H1 (cell line): Measurements from ENCODE around the gene SYNDIG1. TPM values are rescaled to one million over a fixed set of nuclear protein-coding genes. Genes with fewer than 3 reads are reported as not detected.

Source experiments
- CTCF ChIA-PET: fragments of 300-600 bp; sonication (Branson Sonifier 250); formaldehyde crosslinking; loops from one replicate; lab custom pipeline; 2021; ENCODE audit not compliant: partially characterized antibody; lab: Charles Lee
- POLR2A ChIA-PET: fragments of 300-600 bp; sonication (Branson Sonifier 250); formaldehyde crosslinking; loops from one replicate; lab custom pipeline; 2021; ENCODE audit warnings: inconsistent platforms; ENCODE audit not compliant: partially characterized antibody; lab: Charles Lee
- DNase-seq, 2 experiments: peaks; one replicate each; pipeline versions ENCODE4 v3.0.0 to v3.0.0-alpha.2; 2010 to 2022; ENCODE audit warnings: low spot score in 2 of 2, low read depth in 1 of 2, mixed read lengths in 1 of 2
- FAIRE-seq: peaks from 2 replicates; lab custom pipeline; 2011; peaks lifted over from hg19 to GRCh38; lab: Jason Lieb, UNC
- H2AFZ ChIP-seq: 2 replicates; pipeline ENCODE4 v1.8.1; 2012; ENCODE audit warnings: low read length, inconsistent platforms
- H2AK5ac ChIP-seq: 2 replicates; pipeline ENCODE4 v1.6.1; 2013; ENCODE audit warnings: low read depth, low read length
- H2BK120ac ChIP-seq: replicated peaks from 2 replicates; pipeline ENCODE3; 2013; ENCODE audit warnings: low read depth, low read length, inconsistent platforms
- H2BK12ac ChIP-seq: 2 replicates; pipeline ENCODE4 v1.6.1; 2013; ENCODE audit warnings: low read depth, low read length
- H2BK15ac ChIP-seq: 2 replicates; pipeline ENCODE4 v1.6.1; 2013; ENCODE audit warnings: low read length
- H2BK20ac ChIP-seq: 2 replicates; pipeline ENCODE4 v1.6.1; 2013; ENCODE audit warnings: low read length
- H2BK5ac ChIP-seq: 2 replicates; pipeline ENCODE4 v1.6.1; 2013; ENCODE audit warnings: low read depth, low read length
- H3K14ac ChIP-seq: 2 replicates; pipeline ENCODE4 v1.6.1; 2013; ENCODE audit warnings: inconsistent platforms; ENCODE audit not compliant: insufficient read length
- H3K18ac ChIP-seq: 2 replicates; pipeline ENCODE4 v1.6.1; 2013; ENCODE audit warnings: low read length; ENCODE audit errors: extremely low read depth
- H3K23ac ChIP-seq: 2 replicates; pipeline ENCODE4 v1.6.1; 2013; ENCODE audit warnings: inconsistent platforms; ENCODE audit not compliant: insufficient read length
- H3K23me2 ChIP-seq: 2 replicates; pipeline ENCODE4 v1.6.1; 2013; ENCODE audit warnings: low read depth, low read length
- H3K27ac ChIP-seq: 2 replicates; pipeline ENCODE4 v1.6.1; 2011; ENCODE audit warnings: low read depth, low read length, inconsistent platforms
- H3K27me3 ChIP-seq, 4 experiments: replicated peaks in 1 of 4; 1 replicate in 1 of 4; 2 replicates in 3 of 4; pipeline versions ENCODE4 v1.6.1 to v1.8.1; 2011 to 2013; ENCODE audit warnings: low read length in 3 of 4, mild to moderate bottlenecking in 3 of 4, inconsistent platforms in 2 of 4, mixed read lengths in 2 of 4, moderate library complexity in 1 of 4; ENCODE audit not compliant: control insufficient read depth in 3 of 4, insufficient read depth in 3 of 4; ENCODE audit errors: extremely low read depth in 1 of 4
- H3K36me3 ChIP-seq, 4 experiments: 2 replicates each; pipeline versions ENCODE4 v1.6.1 to v1.8.1; 2011 to 2013; ENCODE audit warnings: mild to moderate bottlenecking in 4 of 4, low read length in 3 of 4, moderate library complexity in 2 of 4, control low read depth in 1 of 4, inconsistent platforms in 1 of 4; ENCODE audit not compliant: insufficient read depth in 4 of 4, control insufficient read depth in 2 of 4
- H3K4ac ChIP-seq: replicated peaks from 2 replicates; pipeline ENCODE3; 2013; ENCODE audit warnings: low read length, low read depth, mixed read lengths, inconsistent platforms; ENCODE audit not compliant: insufficient read length
- H3K4me1 ChIP-seq, 4 experiments: replicated peaks in 1 of 4; 1 replicate in 1 of 4; 2 replicates in 3 of 4; pipeline versions ENCODE4 v1.6.1 to v1.8.1; 2011 to 2013; ENCODE audit warnings: low read length in 3 of 4, inconsistent platforms in 2 of 4, mixed read lengths in 1 of 4; ENCODE audit not compliant: insufficient read depth in 4 of 4, control insufficient read depth in 3 of 4
- H3K4me2 ChIP-seq, 2 experiments: 2 replicates each; pipeline versions ENCODE4 v1.6.1 to v1.8.1; 2011 to 2013; ENCODE audit warnings: low read depth in 2 of 2, low read length in 2 of 2, control low read depth in 1 of 2, inconsistent platforms in 1 of 2, mild to moderate bottlenecking in 1 of 2; ENCODE audit not compliant: insufficient read depth in 1 of 2
- H3K4me3 ChIP-seq, 4 experiments: fragments of 200-600, 300-600 bp in 1 of 4; sonication (generic), shearing (Covaris generic), sonication (Bioruptor Twin) in 1 of 4; 2 replicates each; pipeline versions ENCODE4 v1.5.1 to v1.8.1; 2011 to 2016; ENCODE audit warnings: low read length in 4 of 4, low read depth in 3 of 4, control low read depth in 2 of 4, inconsistent platforms in 2 of 4, mild to moderate bottlenecking in 2 of 4, mixed read lengths in 1 of 4, moderate library complexity in 1 of 4; ENCODE audit not compliant: insufficient read depth in 2 of 4; ENCODE audit errors: extremely low read depth in 1 of 4
- H3K56ac ChIP-seq: replicated peaks from 2 replicates; pipeline ENCODE3; 2013; ENCODE audit warnings: low read depth, mild to moderate bottlenecking, mixed read lengths, low read length, inconsistent platforms; ENCODE audit not compliant: insufficient read length
- H3K79me1 ChIP-seq: 2 replicates; pipeline ENCODE4 v1.6.1; 2013; ENCODE audit warnings: low read depth, low read length, control low read depth
- H3K79me2 ChIP-seq, 2 experiments: 2 replicates each; pipeline versions ENCODE4 v1.6.1 to v1.8.1; 2012 to 2013; ENCODE audit warnings: low read length in 2 of 2, mild to moderate bottlenecking in 2 of 2, inconsistent platforms in 1 of 2; ENCODE audit not compliant: insufficient read depth in 2 of 2, control insufficient read depth in 1 of 2
- H3K9ac ChIP-seq, 4 experiments: replicated peaks in 1 of 4; 1 replicate in 1 of 4; 2 replicates in 3 of 4; pipeline versions ENCODE4 v1.6.1 to v1.8.1; 2011 to 2013; ENCODE audit warnings: low read depth in 3 of 4, low read length in 3 of 4, control low read depth in 2 of 4, mild to moderate bottlenecking in 2 of 4, moderate library complexity in 2 of 4, inconsistent platforms in 1 of 4; ENCODE audit errors: extremely low read depth in 1 of 4
- H3K9me3 ChIP-seq, 2 experiments: 2 replicates each; pipeline versions ENCODE4 v1.6.1 to v1.8.1; 2012 to 2013; ENCODE audit warnings: mild to moderate bottlenecking in 2 of 2, moderate library complexity in 2 of 2, control low read depth in 1 of 2, inconsistent platforms in 1 of 2, low read depth in 1 of 2, low read length in 1 of 2, mixed read lengths in 1 of 2; ENCODE audit not compliant: insufficient read depth in 2 of 2
- H4K20me1 ChIP-seq, 2 experiments: replicated peaks in 1 of 2; 2 replicates each; pipeline versions ENCODE3 to v1.8.1; 2011 to 2013; ENCODE audit warnings: inconsistent platforms in 2 of 2, low read length in 2 of 2, mild to moderate bottlenecking in 1 of 2; ENCODE audit not compliant: insufficient read depth in 2 of 2, control insufficient read depth in 1 of 2
- H4K5ac ChIP-seq: 2 replicates; pipeline ENCODE4 v1.6.1; 2013; ENCODE audit warnings: low read length, low read depth, mixed read lengths, inconsistent platforms; ENCODE audit not compliant: insufficient read length
- H4K8ac ChIP-seq: 2 replicates; pipeline ENCODE4 v1.8.0; 2013; ENCODE audit warnings: mild to moderate bottlenecking, moderate library complexity, low read length, inconsistent platforms; ENCODE audit not compliant: insufficient read depth; ENCODE audit errors: extremely low read depth
- H4K91ac ChIP-seq: replicated peaks from 2 replicates; pipeline ENCODE3; 2013; ENCODE audit warnings: low read length, mixed read lengths, inconsistent platforms; ENCODE audit not compliant: insufficient read length
- BACH1 ChIP-seq: IDR thresholded peaks from 2 replicates; pipeline ENCODE4 v1.6.1; 2012; ENCODE audit warnings: low read length, improper control_type of control experiment
- BCL11A ChIP-seq, 2 experiments: IDR thresholded peaks; one replicate each; pipeline ENCODE4 v1.6.1; 2011; ENCODE audit warnings: low read depth in 2 of 2, low read length in 2 of 2, mild to moderate bottlenecking in 2 of 2
- CBX8 ChIP-seq: fragments of 300-800, 300-1000 bp; sonication (generic); IDR thresholded peaks from 2 replicates; pipeline ENCODE4 v1.7.1; 2016; ENCODE audit warnings: low read depth, low read length, borderline replicate concordance
- CTBP2 ChIP-seq: IDR thresholded peaks from 2 replicates; pipeline ENCODE4 v1.7.0; 2011; ENCODE audit warnings: borderline replicate concordance, mild to moderate bottlenecking, moderate library complexity, mixed read lengths, low read length; ENCODE audit not compliant: insufficient read depth, insufficient read length
- EP300 ChIP-seq, 2 experiments: IDR thresholded peaks; 1 replicate in 1 of 2; 2 replicates in 1 of 2; pipeline ENCODE4 v1.6.1; 2011 to 2012; ENCODE audit warnings: low read depth in 2 of 2, low read length in 2 of 2, mild to moderate bottlenecking in 2 of 2, borderline replicate concordance in 1 of 2, inconsistent platforms in 1 of 2, moderate library complexity in 1 of 2
- EZH2 ChIP-seq: fragments of 200-600 bp; sonication (generic); IDR thresholded peaks from 2 replicates; pipeline ENCODE4 v1.7.1; 2012; ENCODE audit warnings: low read depth, mild to moderate bottlenecking, moderate library complexity, low read length, inconsistent platforms; ENCODE audit not compliant: severe bottlenecking
- HDAC2 ChIP-seq, 2 experiments: fragments of 300-600 bp in 1 of 2; sonication (generic) in 1 of 2; IDR thresholded peaks; 2 replicates each; pipeline ENCODE4 v1.6.1; 2011 to 2012; ENCODE audit warnings: low read depth in 2 of 2, low read length in 2 of 2, mild to moderate bottlenecking in 2 of 2, moderate library complexity in 2 of 2, borderline replicate concordance in 1 of 2, inconsistent platforms in 1 of 2
- KDM4A ChIP-seq: IDR thresholded peaks from one replicate; pipeline ENCODE4 v1.7.1; 2012; ENCODE audit warnings: low read depth, mild to moderate bottlenecking, moderate library complexity, low read length, inconsistent platforms; ENCODE audit not compliant: severe bottlenecking
- POU5F1 ChIP-seq: IDR thresholded peaks from 2 replicates; pipeline ENCODE4 v1.6.1; 2011; ENCODE audit warnings: low read depth, mild to moderate bottlenecking, low read length, moderate library complexity
- RBBP5 ChIP-seq: IDR thresholded peaks from 2 replicates; pipeline ENCODE4 v1.7.1; 2012; ENCODE audit warnings: low read depth, mild to moderate bottlenecking, inconsistent platforms, low read length, moderate library complexity, borderline replicate concordance
- SIRT6 ChIP-seq: IDR thresholded peaks from one replicate; pipeline ENCODE4 v1.7.1; 2012; ENCODE audit warnings: low read length, inconsistent platforms
- SP2 ChIP-seq: IDR thresholded peaks from 2 replicates; pipeline ENCODE4 v1.6.1; 2012; ENCODE audit warnings: mild to moderate bottlenecking, low read length, inconsistent platforms
- TAF7 ChIP-seq: optimal IDR thresholded peaks from 2 replicates; pipeline ENCODE3; 2011; ENCODE audit warnings: low read depth, mild to moderate bottlenecking, inconsistent platforms, low read length, moderate library complexity, borderline replicate concordance
- TEAD4 ChIP-seq: IDR thresholded peaks from 2 replicates; pipeline ENCODE4 v1.6.1; 2012; ENCODE audit warnings: low read depth, low read length, inconsistent platforms, mixed read lengths
- WGBS, 2 experiments: shearing (Covaris generic) in 1 of 2; methylation state at CpG; one replicate each; pipeline versions ENCODE4 v1.1.6 to v1.1.7; 2013 to 2015; ENCODE audit warnings: low lambda C conversion rate in 2 of 2, mixed read lengths in 2 of 2, inconsistent platforms in 1 of 2, low coverage in 1 of 2, missing lambda C conversion rate in 1 of 2; ENCODE audit not compliant: insufficient replicate concordance in 2 of 2, insufficient coverage in 1 of 2, insufficient read length in 1 of 2; ENCODE audit errors: extremely low coverage in 1 of 2, missing lambda C conversion rate in 1 of 2; 5-methylcytosine and 5-hydroxymethylcytosine counted together
- polyA plus RNA-seq, 7 experiments: library from polyadenylated mRNA; depleted of rRNA in 3 of 7; stranded (reverse) in 5 of 7; unstranded in 2 of 7; fragments of >200 nt in 5 of 7; fragments of 200-250 nt in 2 of 7; gene quantifications; 1 replicate in 5 of 7; 2 replicates in 1 of 7; 4 replicates in 1 of 7; pipeline versions ENCODE4 v1.2.1 to v1.2.3, GENCODE V29; 2011 to 2013; ENCODE audit warnings: missing spikeins in 2 of 7, mixed read lengths in 2 of 7
- total RNA-seq: library from RNA; stranded (reverse); fragmentation: NEBNext Ultra II Directional; extraction: Animal tissue kit (Norgen Biotek cat#: 25700); gene quantifications from 2 replicates; pipeline ENCODE4 v1.2.1, GENCODE V29; 2021

Gene SYNDIG1
- total and polyA plus RNA-seq, 2 of the 8 experiments (the other 6 are each of a cell fraction or from before 2014, with no cell fraction given), result 6.5 to 7.8 TPM

DNA sequence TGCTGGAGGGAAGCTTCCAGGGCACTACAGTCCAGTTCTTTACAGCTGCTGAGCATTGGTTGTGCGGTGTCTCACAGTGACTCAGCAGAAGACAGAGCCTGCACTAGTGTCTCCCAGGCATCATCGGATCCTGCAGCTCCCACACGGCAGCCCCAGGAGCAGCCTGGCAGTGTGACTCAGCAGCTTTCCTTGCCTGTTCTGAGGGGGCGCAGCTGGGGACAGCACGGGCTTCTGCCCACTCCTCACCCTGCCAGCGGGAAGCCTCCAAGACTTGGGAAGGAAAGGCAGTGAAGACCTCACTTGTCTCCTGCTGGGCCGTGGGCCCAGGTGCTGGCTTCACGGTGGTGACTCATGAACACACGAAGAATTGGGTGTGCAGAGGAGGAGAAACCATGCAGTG is 165.4 kb downstream of the SYNDIG1 start:
- peaks cover 5 to 14% (median 11%) of the 10 kb centered on the region in 4 experiments for H3K4me1 ChIP-seq
- no peak overlapping the region for H3K23ac ChIP-seq
- H3K79me2 ChIP-seq, result no peaks in the 10 kb centered on the region
- peak overlapping the region; percentile 60 for H4K91ac ChIP-seq
- H4K20me1 ChIP-seq, result no peaks in the 10 kb centered on the region
- H3K36me3 ChIP-seq, result no peaks in the 10 kb centered on the region
- no peak overlapping the region; the same call in 1 of the 2 replicates for H2BK15ac ChIP-seq
- peak overlapping the region; percentile 62; the same call in 1 of the 2 replicates for H2BK5ac ChIP-seq
- H3K23me2 ChIP-seq, result no peaks in the 10 kb centered on the region
- H4K8ac ChIP-seq, result no peak overlapping the region
- 89% methylated on average over 9 of the region's 9 CpGs; no CpG with 5 or more reads in 1 of the 2 experiments for WGBS, 2 experiments
- peak in 1 of 2 experiments; percentile 44 for DNase-seq
- H3K27me3 ChIP-seq, result no peaks in the 10 kb centered on the region
- H4K5ac ChIP-seq, result no peak overlapping the region
- H2BK120ac ChIP-seq, result peak overlapping the region; percentile 79
- peak overlapping the region; percentile 76; the same call in 1 of the 2 replicates for H3K18ac ChIP-seq
- no peak overlapping the region for H3K27ac ChIP-seq
- H3K9ac ChIP-seq, result no peak overlapping the region
- no peaks in the 10 kb centered on the region for H3K79me1 ChIP-seq
- no peak overlapping the region for H2AK5ac ChIP-seq
- no peak overlapping the region for H2AFZ ChIP-seq
- no peak for FAIRE-seq
- no peak overlapping the region for H3K56ac ChIP-seq
- no peak overlapping the region for H3K14ac ChIP-seq
- no peaks in the 10 kb centered on the region for H3K9me3 ChIP-seq
- H2BK12ac ChIP-seq, result peak overlapping the region; percentile 96
- H3K4me3 ChIP-seq, result no peak overlapping the region
- POLR2A ChIA-PET, result no interaction called here
- H3K4ac ChIP-seq, result no peak overlapping the region
- no peak overlapping the region for H3K4me2 ChIP-seq
- CTCF ChIA-PET, result interaction anchor here (1.0 to 2.6 kb wide), 2 partner anchors 19 to 189 kb away, joined by 3 to 6 read pairs; no protein-coding TSS in a partner anchor
- peak overlapping the region; percentile 91 for H2BK20ac ChIP-seq
- TF ChIP-seq SP2, result no peak
- TF ChIP-seq POU5F1, result no peak
- peak; percentile 98 for TF ChIP-seq BACH1
- no peak for TF ChIP-seq TEAD4
- TF ChIP-seq EZH2, result no peak
- TF ChIP-seq EP300 (IDR thresholded peaks at IDR 0.05; ENCODE audit: borderline replicate concordance in 1 of 2, low read depth in 2 of 2, low read length in 2 of 2), result no peak
- TF ChIP-seq BCL11A (IDR thresholded peaks at IDR 0.05; ENCODE audit: low read depth in 2 of 2, low read length in 2 of 2), result no peak
- no peak for TF ChIP-seq CTBP2
- no peak for TF ChIP-seq TAF7
- TF ChIP-seq SIRT6, result no peak
- TF ChIP-seq HDAC2 (IDR thresholded peaks at IDR 0.05; ENCODE audit: borderline replicate concordance in 1 of 2, low read depth in 2 of 2, low read length in 2 of 2), result no peak
- TF ChIP-seq RBBP5, result no peak
- TF ChIP-seq CBX8, result no peak
- TF ChIP-seq KDM4A, result no peak
